ENCODE data around the gene LACRT.

DNA sequence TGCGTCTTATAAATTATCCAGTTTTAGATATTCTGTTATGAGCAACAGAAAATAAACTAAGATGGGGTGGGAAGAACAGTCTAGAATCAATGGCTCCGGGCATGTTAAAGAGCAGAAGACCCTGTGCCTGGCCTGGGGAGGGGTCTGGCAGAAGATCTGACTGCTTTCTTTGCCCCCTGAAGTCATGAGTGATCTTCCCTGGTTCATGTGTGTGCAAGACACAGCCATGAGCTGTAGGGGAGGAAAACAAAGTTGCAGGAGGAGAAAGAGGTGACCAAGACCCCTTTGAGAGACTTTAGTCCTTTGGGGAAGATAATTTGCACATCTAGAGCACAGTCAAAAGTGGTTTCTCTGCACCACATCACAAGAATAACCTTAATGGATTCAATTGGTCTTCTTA lies 4.8 kb downstream of the LACRT start:
- TF ChIP-seq, protein P1, sequence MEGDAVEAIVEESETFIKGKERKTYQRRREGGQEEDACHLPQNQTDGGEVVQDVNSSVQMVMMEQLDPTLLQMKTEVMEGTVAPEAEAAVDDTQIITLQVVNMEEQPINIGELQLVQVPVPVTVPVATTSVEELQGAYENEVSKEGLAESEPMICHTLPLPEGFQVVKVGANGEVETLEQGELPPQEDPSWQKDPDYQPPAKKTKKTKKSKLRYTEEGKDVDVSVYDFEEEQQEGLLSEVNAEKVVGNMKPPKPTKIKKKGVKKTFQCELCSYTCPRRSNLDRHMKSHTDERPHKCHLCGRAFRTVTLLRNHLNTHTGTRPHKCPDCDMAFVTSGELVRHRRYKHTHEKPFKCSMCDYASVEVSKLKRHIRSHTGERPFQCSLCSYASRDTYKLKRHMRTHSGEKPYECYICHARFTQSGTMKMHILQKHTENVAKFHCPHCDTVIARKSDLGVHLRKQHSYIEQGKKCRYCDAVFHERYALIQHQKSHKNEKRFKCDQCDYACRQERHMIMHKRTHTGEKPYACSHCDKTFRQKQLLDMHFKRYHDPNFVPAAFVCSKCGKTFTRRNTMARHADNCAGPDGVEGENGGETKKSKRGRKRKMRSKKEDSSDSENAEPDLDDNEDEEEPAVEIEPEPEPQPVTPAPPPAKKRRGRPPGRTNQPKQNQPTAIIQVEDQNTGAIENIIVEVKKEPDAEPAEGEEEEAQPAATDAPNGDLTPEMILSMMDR (conservative IDR thresholded peaks at IDR 0.05; ENCODE audit: low read depth, low read length) = no peak
- TF ChIP-seq CEBPB (IDR thresholded peaks at IDR 0.05; ENCODE audit: low read depth, low read length) = no peak
- TF ChIP-seq POLR2A (IDR thresholded peaks at IDR 0.05; ENCODE audit: low read depth, low read length) = no peak
- no peak for TF ChIP-seq RCOR1 (IDR thresholded peaks at IDR 0.05; ENCODE audit: insufficient replicate concordance, low read length)
- TF ChIP-seq RAD21 (IDR thresholded peaks at IDR 0.05; ENCODE audit: low read length) = no peak
- no peak for TF ChIP-seq SMC3 (IDR thresholded peaks at IDR 0.05; ENCODE audit: low read depth, low read length)
